Subcutaneous abdominal adipose tissue (tissue), 5 donors: ENCODE measurements around the gene KANK3.

Source experiments
- H3K27ac ChIP-seq: one replicate; pipeline ENCODE4 v1.7.0; 2013; ENCODE audit warnings: low read depth, mild to moderate bottlenecking, inconsistent platforms, low read length, moderate library complexity
- H3K27me3 ChIP-seq, 5 donors: one replicate each; pipeline ENCODE4 v1.7.0; 2013; ENCODE audit warnings: low read length in 5 of 5, inconsistent platforms in 1 of 5; ENCODE audit not compliant: control insufficient read depth in 5 of 5, insufficient read depth in 4 of 5
- H3K36me3 ChIP-seq, 5 donors: one replicate each; pipeline ENCODE4 v1.7.0; 2013; ENCODE audit warnings: low read length in 5 of 5; ENCODE audit not compliant: control insufficient read depth in 5 of 5, insufficient read depth in 5 of 5
- H3K4me1 ChIP-seq, 5 donors: one replicate each; pipeline ENCODE4 v1.7.0; 2013; ENCODE audit warnings: low read length in 5 of 5, mild to moderate bottlenecking in 3 of 5, moderate library complexity in 1 of 5; ENCODE audit not compliant: control insufficient read depth in 5 of 5, insufficient read depth in 5 of 5
- H3K4me3 ChIP-seq, 5 donors: one replicate each; pipeline ENCODE4 v1.7.0; 2013; ENCODE audit warnings: low read length in 5 of 5, low read depth in 1 of 5
- H3K9ac ChIP-seq, 5 donors: one replicate each; pipeline ENCODE4 v1.7.0; 2013; ENCODE audit warnings: low read length in 5 of 5, mild to moderate bottlenecking in 4 of 5, moderate library complexity in 3 of 5
- H3K9me3 ChIP-seq, 5 donors: one replicate each; pipeline ENCODE4 v1.7.0; 2013; ENCODE audit warnings: low read length in 5 of 5; ENCODE audit not compliant: control insufficient read depth in 5 of 5
- donor health status: healthy.
- donor health status: healthy.
- donor health status: healthy.
- donor health status: healthy.
- donor health status: healthy.

The KANK3 gene

DNA sequence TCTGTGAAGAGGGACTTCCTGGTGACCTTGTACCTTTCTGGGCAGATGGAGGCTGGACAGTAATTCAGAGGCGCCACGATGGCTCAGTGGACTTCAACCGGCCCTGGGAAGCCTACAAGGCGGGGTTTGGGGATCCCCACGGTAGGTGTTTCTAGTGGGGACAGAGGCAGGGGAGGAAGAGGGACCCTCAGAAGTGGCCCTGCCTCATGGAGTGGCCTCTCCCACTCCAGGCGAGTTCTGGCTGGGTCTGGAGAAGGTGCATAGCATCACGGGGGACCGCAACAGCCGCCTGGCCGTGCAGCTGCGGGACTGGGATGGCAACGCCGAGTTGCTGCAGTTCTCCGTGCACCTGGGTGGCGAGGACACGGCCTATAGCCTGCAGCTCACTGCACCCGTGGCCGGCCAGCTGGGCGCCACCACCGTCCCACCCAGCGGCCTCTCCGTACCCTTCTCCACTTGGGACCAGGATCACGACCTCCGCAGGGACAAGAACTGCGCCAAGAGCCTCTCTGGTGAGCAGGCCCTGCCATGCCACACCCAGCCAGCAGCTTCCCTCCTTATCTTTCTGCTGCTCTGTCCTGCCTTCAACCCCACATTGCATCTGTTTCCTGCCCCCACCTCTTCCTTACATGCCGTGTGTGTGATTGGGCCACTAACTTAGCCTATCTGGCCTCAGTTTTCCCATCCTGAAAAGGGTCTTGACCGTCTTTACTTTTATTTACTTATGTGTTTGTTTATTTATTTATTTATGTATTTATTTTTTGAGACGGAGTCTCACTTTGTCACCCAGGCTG is 28.1 kb upstream of the KANK3 start:
- H3K27me3 ChIP-seq, result no peaks in the 10 kb centered on the region
- no peaks in the 10 kb centered on the region for H3K9me3 ChIP-seq
- H3K9ac ChIP-seq, result peak overlapping the region in 2 of 5 donors; percentile 1 to 39
- H3K27ac ChIP-seq, result peak overlapping the region; percentile 51
- peak overlapping the region; percentile 7 to 56 (median 24) for H3K4me3 ChIP-seq
- peaks cover 20 to 70% (median 58%) of the 10 kb centered on the region in 5 donors for H3K4me1 ChIP-seq
- H3K36me3 ChIP-seq, result peaks cover 0 to 48% (median 42%) of the 10 kb centered on the region in 5 donors

GRCh38 chr19:8370176-8371010 is 27.3 kb upstream of the KANK3 start:
- peaks cover 20 to 78% (median 66%) of the 10 kb centered on the region in 5 donors for H3K4me1 ChIP-seq
- peaks cover 0 to 56% (median 45%) of the 10 kb centered on the region in 5 donors for H3K36me3 ChIP-seq
- H3K9me3 ChIP-seq, result no peaks in the 10 kb centered on the region
- peak overlapping the region in 2 of 5 donors; percentile 1 to 58 for H3K9ac ChIP-seq
- peak overlapping the region; percentile 51 for H3K27ac ChIP-seq
- no peaks in the 10 kb centered on the region for H3K27me3 ChIP-seq
- peak overlapping the region; percentile 7 to 56 (median 24) for H3K4me3 ChIP-seq

DNA sequence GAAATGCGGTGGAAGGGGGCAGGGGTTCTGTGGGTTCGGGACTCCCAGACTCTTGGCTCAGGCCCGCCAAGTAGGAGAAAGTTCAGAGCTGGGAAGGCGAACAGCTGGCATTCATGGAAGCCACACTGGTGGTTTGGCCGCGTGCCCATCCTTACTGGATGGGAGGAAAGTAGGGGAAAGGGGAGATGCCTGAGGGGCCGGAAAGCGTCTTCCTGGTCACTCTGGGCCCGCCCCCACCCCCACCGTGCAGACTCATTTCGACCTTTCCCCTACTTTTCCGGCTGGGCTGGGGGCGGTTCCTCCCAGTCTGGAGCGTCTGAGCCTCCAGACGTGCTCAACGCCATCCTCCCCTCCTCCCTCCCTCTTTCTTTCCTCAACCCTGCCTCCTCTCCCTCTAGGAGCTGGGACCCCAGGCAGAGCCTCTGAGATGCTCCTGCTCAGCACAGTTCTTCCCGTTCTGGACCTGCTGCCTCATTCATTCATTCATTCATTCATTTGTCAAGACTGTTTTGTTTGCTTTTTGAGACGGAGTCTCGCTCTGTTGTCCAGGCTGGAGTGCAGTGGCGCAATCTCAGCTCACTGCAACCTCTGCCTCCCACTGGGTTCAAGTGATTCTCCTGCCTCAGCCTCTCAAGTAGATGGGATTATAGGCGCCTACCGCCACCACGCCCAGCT is 24.4 kb upstream of the KANK3 start:
- Histone ChIP-seq H3K27ac (peak overlapping the region; percentile 90), H3K27me3 (no peaks in the 10 kb centered on the region), H3K4me1 (peaks cover 22 to 75% (median 73%) of the 10 kb centered on the region in 5 donors), H3K4me3 (peak overlapping the region; percentile 42 to 93 (median 91)), H3K9me3 (no peaks in the 10 kb centered on the region), H3K9ac (peak overlapping the region in 4 of 5 donors; percentile 9 to 79 (median 74)), H3K36me3 (peaks cover 0 to 37% (median 27%) of the 10 kb centered on the region in 5 donors)

GRCh38 chr19:8366961-8367326 is 23.9 kb upstream of the KANK3 start:
- peak overlapping the region; percentile 90 for H3K27ac ChIP-seq
- no peaks in the 10 kb centered on the region for H3K27me3 ChIP-seq
- peaks cover 26 to 79% (median 77%) of the 10 kb centered on the region in 5 donors for H3K4me1 ChIP-seq
- peak overlapping the region; percentile 42 to 93 (median 91) for H3K4me3 ChIP-seq
- H3K9me3 ChIP-seq, result no peaks in the 10 kb centered on the region
- H3K36me3 ChIP-seq, result peaks cover 0 to 36% (median 27%) of the 10 kb centered on the region in 5 donors
- H3K9ac ChIP-seq, result peak overlapping the region; percentile 9 to 79 (median 70)

DNA sequence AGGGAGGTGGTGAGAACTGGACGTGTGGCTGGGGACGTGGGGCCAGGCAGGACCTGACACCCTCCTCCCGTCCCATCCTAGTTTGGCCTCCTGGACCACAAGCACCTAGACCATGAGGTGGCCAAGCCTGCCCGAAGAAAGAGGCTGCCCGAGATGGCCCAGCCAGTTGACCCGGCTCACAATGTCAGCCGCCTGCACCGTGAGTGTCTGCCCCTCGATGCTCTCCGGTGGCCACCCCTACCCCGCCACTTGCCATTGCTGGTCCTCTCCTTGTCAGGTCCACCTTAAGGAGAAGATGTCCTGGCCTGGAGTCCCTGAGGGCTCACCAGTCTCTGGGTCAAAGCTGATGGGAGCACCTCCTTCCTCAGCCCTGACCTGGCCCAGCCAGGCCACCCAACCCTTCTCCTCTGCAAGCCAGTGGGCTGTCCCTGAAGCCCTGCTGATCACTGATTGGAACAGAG is 23.1 kb upstream of the KANK3 start:
- no peaks in the 10 kb centered on the region for H3K9me3 ChIP-seq
- peak overlapping the region; percentile 90 for H3K27ac ChIP-seq
- no peaks in the 10 kb centered on the region for H3K27me3 ChIP-seq
- peak overlapping the region; percentile 81 to 96 (median 91) for H3K4me3 ChIP-seq
- peaks cover 27 to 80% (median 77%) of the 10 kb centered on the region in 5 donors for H3K4me1 ChIP-seq
- peaks cover 0 to 30% (median 23%) of the 10 kb centered on the region in 5 donors for H3K36me3 ChIP-seq
- H3K9ac ChIP-seq, result peak overlapping the region; percentile 38 to 95 (median 56)

- Histone ChIP-seq H3K4me3 (peak within 1 kb of the TSS; percentile 81 to 96 (median 91)), H3K9ac (peak within 1 kb of the TSS; percentile 39 to 95 (median 80)), H3K4me1 (peaks cover 27 to 65% (median 60%) of the 10 kb centered on the region in 5 donors), H3K9me3 (no peaks in the 10 kb centered on the region), H3K27ac (peak within 1 kb of the TSS; percentile 90), H3K27me3 (no peaks in the 10 kb centered on the region), H3K36me3 (peaks cover 0 to 21% (median 14%) of the 10 kb centered on the region in 5 donors)
These were observed 21.0 kb upstream of the KANK3 start, which contains the start of gene ANGPTL4 for GRCh38 chr19:8363803-8364771. TSS of gene ANGPTL4 (plus strand) at chr19:8364155. CDS start at chr19:8364322, 167 bp downstream.

- H3K36me3 ChIP-seq, result peaks cover 0 to 12% (median 4%) of the 10 kb centered on the region in 5 donors
- H3K9ac ChIP-seq, result peak overlapping the region; percentile 32 to 83 (median 72)
- H3K4me3 ChIP-seq, result peak overlapping the region in 4 of 5 donors; percentile 1 to 50 (median 14)
- H3K4me1 ChIP-seq, result peaks cover 18 to 46% (median 41%) of the 10 kb centered on the region in 5 donors
- no peaks in the 10 kb centered on the region for H3K27me3 ChIP-seq
- H3K9me3 ChIP-seq, result no peaks in the 10 kb centered on the region
- peak overlapping the region; percentile 90 for H3K27ac ChIP-seq
These were observed 19.1 kb upstream of the KANK3 start for GRCh38 chr19:8361921-8362793.

- Histone ChIP-seq H3K9me3 (peaks cover 0 to 5% (median 0%) of the 10 kb centered on the region in 5 donors), H3K36me3 (no peaks in the 10 kb centered on the region), H3K27ac (no peak overlapping the region), H3K27me3 (no peaks in the 10 kb centered on the region), H3K4me3 (no peak overlapping the region), H3K4me1 (peaks cover 13 to 38% (median 31%) of the 10 kb centered on the region in 5 donors), H3K9ac (no peak overlapping the region)
These were observed 17.1 kb upstream of the KANK3 start for GRCh38 chr19:8360196-8360595.
